Measurements from ENCODE around the gene DND1. TPM values are rescaled to one million over a fixed set of nuclear protein-coding genes. Genes with fewer than 3 reads are reported as not detected.
A peak's percentile ranks its signal among the peaks of the same experiment; 100 is the strongest.
"Not testable (repeated sequence)": the region's sequence is repeated elsewhere in the genome, so short reads cannot be mapped to it uniquely, and the experiment has no call there.

DND1 gene
- total and polyA plus RNA-seq, 4 donors: 0.40 to 2.4 (median 0.72) TPM; not detected in 1

- H3K27ac ChIP-seq (ENCODE audit: low read depth, low read length): no peak overlapping the region
- DNase-seq (ENCODE audit: low read depth in 4 of 6, low spot score in 6 of 6): no peak
- H3K27me3 ChIP-seq (ENCODE audit: control insufficient read depth, insufficient read depth, low read length): no peaks in the 10 kb centered on the region
- H3K9me3 ChIP-seq (ENCODE audit: control insufficient read depth, insufficient read depth, low read length): no peaks in the 10 kb centered on the region
- 96% methylated on average over 4 of the region's 4 CpGs for WGBS (ENCODE audit: insufficient coverage)
- H3K4me3 ChIP-seq (ENCODE audit: low read depth, low read length): no peak overlapping the region
- H3K36me3 ChIP-seq (ENCODE audit: control insufficient read depth, insufficient read depth, low read length): peaks cover 84% of the 10 kb centered on the region
- H3K4me1 ChIP-seq (ENCODE audit: control insufficient read depth, insufficient read depth, low read length): no peaks in the 10 kb centered on the region
These were observed 1.3 kb upstream of the DND1 start for GRCh38 chr5:140674629-140675028.

DNA sequence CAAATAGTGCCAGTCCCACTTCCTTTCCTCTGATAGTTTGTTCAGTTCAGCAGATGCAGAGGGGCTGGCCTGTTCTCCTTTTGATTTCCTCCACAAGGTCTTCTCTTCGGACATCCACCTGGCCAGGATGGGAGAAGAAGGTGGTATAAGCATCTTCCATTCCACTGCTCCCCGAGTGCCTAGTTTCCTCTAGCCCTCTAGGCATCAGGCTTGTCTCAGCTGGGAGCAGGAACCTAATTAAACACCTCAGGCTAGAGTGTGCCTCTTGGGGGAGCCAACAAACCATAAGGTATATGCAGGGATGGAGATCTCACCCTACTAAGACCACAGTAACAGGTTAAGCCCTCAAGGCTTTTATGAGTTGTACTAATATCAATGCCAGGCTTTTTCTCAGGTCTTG lies 835 bp upstream of the DND1 start:
- H3K4me1 ChIP-seq (ENCODE audit: control insufficient read depth, insufficient read depth, low read length): no peaks in the 10 kb centered on the region
- H3K27me3 ChIP-seq (ENCODE audit: control insufficient read depth, insufficient read depth, low read length): no peaks in the 10 kb centered on the region
- H3K4me3 ChIP-seq (ENCODE audit: low read depth, low read length): no peak overlapping the region
- no peak for DNase-seq (ENCODE audit: low read depth in 4 of 6, low spot score in 6 of 6)
- H3K36me3 ChIP-seq (ENCODE audit: control insufficient read depth, insufficient read depth, low read length): peaks cover 84% of the 10 kb centered on the region
- H3K27ac ChIP-seq (ENCODE audit: low read depth, low read length): no peak overlapping the region
- WGBS (ENCODE audit: insufficient coverage): no CpG with 5 or more reads among the region's 2 CpGs
- H3K9me3 ChIP-seq (ENCODE audit: control insufficient read depth, insufficient read depth, low read length): no peaks in the 10 kb centered on the region

GRCh38 chr5:140672455-140673186 lies 755 bp downstream of the DND1 start:
- Histone ChIP-seq H3K9me3 (ENCODE audit: control insufficient read depth, insufficient read depth, low read length) (no peaks in the 10 kb centered on the region), H3K4me3 (ENCODE audit: low read depth, low read length) (no peak overlapping the region), H3K27me3 (ENCODE audit: control insufficient read depth, insufficient read depth, low read length) (no peaks in the 10 kb centered on the region), H3K27ac (ENCODE audit: low read depth, low read length) (no peak overlapping the region), H3K4me1 (ENCODE audit: control insufficient read depth, insufficient read depth, low read length) (no peaks in the 10 kb centered on the region), H3K36me3 (ENCODE audit: control insufficient read depth, insufficient read depth, low read length) (peaks cover 85% of the 10 kb centered on the region)
- 28% methylated on average over 67 of the region's 70 CpGs for WGBS (ENCODE audit: insufficient coverage)
- DNase-seq (ENCODE audit: low read depth in 4 of 6, low spot score in 6 of 6): peak in 2 of 6 donors; percentile 11 to 16

GRCh38 chr5:140671472-140672125 lies 1.8 kb downstream of the DND1 start:
- H3K27ac ChIP-seq (ENCODE audit: low read depth, low read length): no peak overlapping the region
- H3K4me3 ChIP-seq (ENCODE audit: low read depth, low read length): no peak overlapping the region
- peaks cover 75% of the 10 kb centered on the region for H3K36me3 ChIP-seq (ENCODE audit: control insufficient read depth, insufficient read depth, low read length)
- DNase-seq (ENCODE audit: low read depth in 4 of 6, low spot score in 6 of 6): peak in 1 of 6 donors; percentile 12
- no peaks in the 10 kb centered on the region for H3K4me1 ChIP-seq (ENCODE audit: control insufficient read depth, insufficient read depth, low read length)
- WGBS (ENCODE audit: insufficient coverage): 97% methylated on average over 5 of the region's 7 CpGs
- H3K9me3 ChIP-seq (ENCODE audit: control insufficient read depth, insufficient read depth, low read length): no peaks in the 10 kb centered on the region
- H3K27me3 ChIP-seq (ENCODE audit: control insufficient read depth, insufficient read depth, low read length): no peaks in the 10 kb centered on the region

DNA sequence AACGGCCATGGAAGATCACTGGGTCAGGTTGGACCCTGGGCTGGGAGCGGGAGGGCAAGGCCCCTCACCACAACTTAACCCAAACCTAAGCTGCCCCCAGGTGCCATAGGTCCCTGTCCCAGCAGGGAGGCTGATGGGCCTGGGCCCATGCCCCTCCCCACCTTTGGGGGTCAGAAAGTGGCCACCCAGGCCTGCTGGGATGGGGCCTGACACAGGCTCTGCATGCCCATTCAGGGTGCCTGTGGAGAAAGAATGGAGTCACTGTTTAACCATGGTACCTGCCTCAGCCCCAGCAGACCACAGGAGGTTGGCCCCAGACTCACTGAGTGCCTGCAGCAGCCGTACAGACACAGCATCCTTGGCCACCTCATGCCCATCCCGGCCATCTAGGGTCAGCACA lies 2.3 kb downstream of the DND1 start:
- WGBS (ENCODE audit: insufficient coverage): no CpG with 5 or more reads among the region's 4 CpGs
- not testable (repeated sequence) for H3K27ac ChIP-seq (ENCODE audit: low read depth, low read length); H3K9me3 ChIP-seq (ENCODE audit: control insufficient read depth, insufficient read depth, low read length); H3K27me3 ChIP-seq (ENCODE audit: control insufficient read depth, insufficient read depth, low read length); H3K4me1 ChIP-seq (ENCODE audit: control insufficient read depth, insufficient read depth, low read length); DNase-seq (ENCODE audit: low read depth in 4 of 6, low spot score in 6 of 6); H3K4me3 ChIP-seq (ENCODE audit: low read depth, low read length)
- peaks cover 69% of the 10 kb centered on the region for H3K36me3 ChIP-seq (ENCODE audit: control insufficient read depth, insufficient read depth, low read length)

GRCh38 chr5:140664359-140665119 lies 8.8 kb downstream of the DND1 start, which contains the start of gene WDR55:
Gene WDR55, plus strand, starts transcription at chr5:140664904. Its CDS starts 9 bp downstream, at chr5:140664913.
- H3K9me3 ChIP-seq (ENCODE audit: control insufficient read depth, insufficient read depth, low read length): no peaks in the 10 kb centered on the region
- peak within 1 kb of the TSS; percentile 90 for H3K27ac ChIP-seq (ENCODE audit: low read depth, low read length)
- peak within 1 kb of the TSS; percentile 92 for H3K4me3 ChIP-seq (ENCODE audit: low read depth, low read length)
- H3K27me3 ChIP-seq (ENCODE audit: control insufficient read depth, insufficient read depth, low read length): no peaks in the 10 kb centered on the region
- peaks cover 20% of the 10 kb centered on the region for H3K4me1 ChIP-seq (ENCODE audit: control insufficient read depth, insufficient read depth, low read length)
- under 1% methylated on average over 51 of the region's 54 CpGs for WGBS (ENCODE audit: insufficient coverage)
- peak; percentile 75 to 98 (median 88) for DNase-seq (ENCODE audit: low read depth in 4 of 6, low spot score in 6 of 6)
- H3K36me3 ChIP-seq (ENCODE audit: control insufficient read depth, insufficient read depth, low read length): peaks cover 30% of the 10 kb centered on the region

GRCh38 chr5:140664030-140664358 lies 9.4 kb downstream of the DND1 start:
- peaks cover 20% of the 10 kb centered on the region for H3K4me1 ChIP-seq (ENCODE audit: control insufficient read depth, insufficient read depth, low read length)
- no peaks in the 10 kb centered on the region for H3K27me3 ChIP-seq (ENCODE audit: control insufficient read depth, insufficient read depth, low read length)
- peaks cover 30% of the 10 kb centered on the region for H3K36me3 ChIP-seq (ENCODE audit: control insufficient read depth, insufficient read depth, low read length)
- 7% methylated on average over 17 of the region's 18 CpGs for WGBS (ENCODE audit: insufficient coverage)
- peak overlapping the region; percentile 92 for H3K4me3 ChIP-seq (ENCODE audit: low read depth, low read length)
- peak overlapping the region; percentile 90 for H3K27ac ChIP-seq (ENCODE audit: low read depth, low read length)
- DNase-seq (ENCODE audit: low read depth in 4 of 6, low spot score in 6 of 6): no peak
- H3K9me3 ChIP-seq (ENCODE audit: control insufficient read depth, insufficient read depth, low read length): no peaks in the 10 kb centered on the region

DNA sequence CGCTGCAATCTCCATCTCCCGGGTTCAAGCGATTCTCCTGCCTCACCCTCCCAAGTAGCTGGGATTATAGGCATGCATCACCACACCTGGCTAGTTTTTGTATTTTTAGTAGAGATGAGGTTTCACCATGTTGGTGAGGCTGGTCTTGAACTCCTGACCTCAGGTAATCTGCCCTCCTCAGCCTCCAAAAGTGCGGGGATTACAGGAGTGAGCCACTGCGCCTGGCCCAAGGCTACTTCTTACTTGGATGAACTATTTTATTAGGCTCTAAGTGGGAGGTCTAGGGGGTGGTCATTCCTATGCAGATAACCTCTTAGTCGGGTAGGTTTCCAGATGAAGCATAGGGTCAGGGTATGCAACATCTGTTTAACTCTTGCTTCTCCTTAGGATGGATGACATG lies 13.0 kb downstream of the DND1 start:
- peaks cover 13% of the 10 kb centered on the region for H3K4me1 ChIP-seq (ENCODE audit: control insufficient read depth, insufficient read depth, low read length)
- H3K27me3 ChIP-seq (ENCODE audit: control insufficient read depth, insufficient read depth, low read length); H3K4me3 ChIP-seq (ENCODE audit: low read depth, low read length); H3K9me3 ChIP-seq (ENCODE audit: control insufficient read depth, insufficient read depth, low read length); DNase-seq (ENCODE audit: low read depth in 4 of 6, low spot score in 6 of 6); H3K27ac ChIP-seq (ENCODE audit: low read depth, low read length): not testable (repeated sequence)
- WGBS (ENCODE audit: insufficient coverage): 90% methylated on average over 3 of the region's 6 CpGs
- peaks cover 49% of the 10 kb centered on the region for H3K36me3 ChIP-seq (ENCODE audit: control insufficient read depth, insufficient read depth, low read length)

GRCh38 chr5:140658870-140659269 lies 14.5 kb downstream of the DND1 start:
- Histone ChIP-seq H3K9me3 (ENCODE audit: control insufficient read depth, insufficient read depth, low read length) (no peaks in the 10 kb centered on the region), H3K4me1 (ENCODE audit: control insufficient read depth, insufficient read depth, low read length) (peaks cover 5% of the 10 kb centered on the region), H3K4me3 (ENCODE audit: low read depth, low read length) (no peak overlapping the region), H3K36me3 (ENCODE audit: control insufficient read depth, insufficient read depth, low read length) (peaks cover 55% of the 10 kb centered on the region), H3K27ac (ENCODE audit: low read depth, low read length) (no peak overlapping the region), H3K27me3 (ENCODE audit: control insufficient read depth, insufficient read depth, low read length) (no peaks in the 10 kb centered on the region)
- WGBS (ENCODE audit: insufficient coverage): 98% methylated on average over 17 of the region's 17 CpGs
- DNase-seq (ENCODE audit: low read depth in 4 of 6, low spot score in 6 of 6): no peak
